Neural progenitor cell (in vitro differentiated cells): ENCODE measurements around the gene TMEM183A. TPM values are rescaled to one million over a fixed set of nuclear protein-coding genes. Genes with fewer than 3 reads are reported as not detected.

Experiments
- DNase-seq: peaks from one replicate; pipeline ENCODE4 v3.0.0-alpha.2; 2016; ENCODE audit warnings: low spot score
- H2AFZ ChIP-seq: fragments of 200-600 bp; sonication (generic); replicated peaks from 2 replicates; pipeline ENCODE4 v1.6.1; 2016; ENCODE audit warnings: antibody characterized with exemption
- H3F3A ChIP-seq: fragments of 200-600 bp; sonication (generic); 2 replicates; pipeline ENCODE4 v1.6.1; 2016; ENCODE audit warnings: antibody characterized with exemption, low read depth
- H3K27ac ChIP-seq: fragments of 200-600 bp; sonication (generic); 2 replicates; pipeline ENCODE4 v1.5.1; 2016; ENCODE audit warnings: mild to moderate bottlenecking
- H3K27me3 ChIP-seq: fragments of 200-600 bp; sonication (generic); 2 replicates; pipeline ENCODE4 v1.6.1; 2016; ENCODE audit warnings: mild to moderate bottlenecking, moderate library complexity
- H3K36me3 ChIP-seq: fragments of 200-600 bp; sonication (generic); 2 replicates; pipeline ENCODE4 v1.5.1; 2016
- H3K4me1 ChIP-seq: fragments of 200-600 bp; sonication (generic); 2 replicates; pipeline ENCODE4 v1.6.1; 2016; ENCODE audit warnings: mixed run types
- H3K4me2 ChIP-seq: fragments of 200-600 bp; sonication (generic); 2 replicates; pipeline ENCODE4 v1.6.1; 2016
- H3K4me3 ChIP-seq: fragments of 200-600 bp; sonication (generic); 2 replicates; pipeline ENCODE4 v1.5.1; 2016
- H3K79me2 ChIP-seq: fragments of 200-600 bp; sonication (generic); 2 replicates; pipeline ENCODE4 v1.6.1; 2016; ENCODE audit warnings: low read depth
- H3K9ac ChIP-seq: fragments of 200-600 bp; sonication (generic); 2 replicates; pipeline ENCODE4 v1.6.1; 2016
- H3K9me3 ChIP-seq: fragments of 200-600 bp; sonication (generic); 2 replicates; pipeline ENCODE4 v1.5.1; 2016; ENCODE audit warnings: low read depth
- H4K20me1 ChIP-seq: fragments of 200-600 bp; sonication (generic); 2 replicates; pipeline ENCODE4 v1.6.1; 2016; ENCODE audit warnings: low read depth
- H3K27ac Mint-ChIP-seq: 3 replicates; pipeline ENCODE4 v1.8.0; 2021; ENCODE audit warnings: mixed read lengths
- H3K27me3 Mint-ChIP-seq: 2 replicates; pipeline ENCODE4 v1.8.0; 2022; ENCODE audit warnings: low read depth, mild to moderate bottlenecking, inconsistent platforms, moderate library complexity, mixed read lengths; ENCODE audit not compliant: insufficient read depth
- H3K36me3 Mint-ChIP-seq: 3 replicates; pipeline ENCODE4 v1.8.0; 2021; ENCODE audit warnings: mixed read lengths
- H3K4me1 Mint-ChIP-seq: 3 replicates; pipeline ENCODE4 v1.8.0; 2021; ENCODE audit warnings: mixed read lengths
- H3K4me3 Mint-ChIP-seq: 3 replicates; pipeline ENCODE4 v1.8.0; 2021; ENCODE audit warnings: mild to moderate bottlenecking, moderate library complexity, mixed read lengths
- H3K9me3 Mint-ChIP-seq: 3 replicates; pipeline ENCODE4 v1.8.0; 2020; ENCODE audit warnings: mixed read lengths
- EZH2 ChIP-seq: fragments of 200-600 bp; sonication (generic); IDR thresholded peaks from 2 replicates; pipeline ENCODE4 v1.6.1; 2017; ENCODE audit warnings: antibody characterized with exemption, mild to moderate bottlenecking, moderate library complexity
- EZH2phosphoT487 ChIP-seq: fragments of 200-600 bp; sonication (generic); IDR thresholded peaks from 2 replicates; pipeline ENCODE4 v1.6.1; 2017; ENCODE audit warnings: antibody characterized with exemption
- total RNA-seq: library from RNA; depleted of rRNA; stranded (reverse); fragments of >200 nt; gene quantifications from 2 replicates; pipeline ENCODE4 v1.2.3, GENCODE V29; 2015; ENCODE audit warnings: low replicate concordance
- TF ChIP-seq, protein P1 (sequence below): fragments of 200-600 bp; sonication (generic); IDR thresholded peaks from 2 replicates; pipeline ENCODE4 v1.5.1; 2017; ENCODE audit warnings: antibody characterized with exemption, mild to moderate bottlenecking

The TMEM183A gene
- total RNA-seq, 1 donor from 2014 or later = 92.4 TPM

DNA sequence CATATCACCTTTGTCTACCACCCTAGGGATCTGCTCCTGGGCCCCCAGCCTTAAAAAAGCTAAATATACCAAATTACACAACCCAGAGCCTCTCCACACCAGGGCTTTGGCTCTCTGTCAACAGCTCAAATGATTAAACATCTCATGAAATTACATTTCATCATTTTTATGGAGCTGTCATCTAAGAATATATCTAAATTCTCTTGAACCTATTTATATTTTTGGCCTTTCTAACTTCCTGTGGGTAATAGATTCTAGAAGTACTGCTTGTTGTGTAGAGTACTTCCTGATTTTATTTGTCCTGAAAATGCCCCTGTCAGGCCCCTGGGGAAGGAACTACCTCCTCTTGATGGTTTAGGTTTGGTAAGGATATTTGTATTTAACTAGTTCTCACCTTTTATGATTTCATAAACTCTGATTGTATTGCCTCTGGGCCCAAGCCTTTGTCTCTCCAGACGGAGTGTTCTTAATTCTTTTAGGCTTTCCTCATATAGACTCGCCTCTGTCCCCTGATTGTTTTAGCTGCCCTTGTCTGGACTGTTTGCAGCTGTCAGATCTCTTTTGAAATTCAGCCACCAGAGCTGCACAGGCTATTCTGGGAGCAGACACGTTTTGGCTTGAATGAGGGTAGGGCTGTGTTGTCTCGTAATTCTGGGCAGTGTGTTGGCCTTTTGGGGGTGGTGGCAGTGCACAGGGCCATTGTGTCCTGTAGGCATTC is 62.0 kb downstream of the TMEM183A start:
- H3K4me3 Mint-ChIP-seq = no peak overlapping the region

DNA sequence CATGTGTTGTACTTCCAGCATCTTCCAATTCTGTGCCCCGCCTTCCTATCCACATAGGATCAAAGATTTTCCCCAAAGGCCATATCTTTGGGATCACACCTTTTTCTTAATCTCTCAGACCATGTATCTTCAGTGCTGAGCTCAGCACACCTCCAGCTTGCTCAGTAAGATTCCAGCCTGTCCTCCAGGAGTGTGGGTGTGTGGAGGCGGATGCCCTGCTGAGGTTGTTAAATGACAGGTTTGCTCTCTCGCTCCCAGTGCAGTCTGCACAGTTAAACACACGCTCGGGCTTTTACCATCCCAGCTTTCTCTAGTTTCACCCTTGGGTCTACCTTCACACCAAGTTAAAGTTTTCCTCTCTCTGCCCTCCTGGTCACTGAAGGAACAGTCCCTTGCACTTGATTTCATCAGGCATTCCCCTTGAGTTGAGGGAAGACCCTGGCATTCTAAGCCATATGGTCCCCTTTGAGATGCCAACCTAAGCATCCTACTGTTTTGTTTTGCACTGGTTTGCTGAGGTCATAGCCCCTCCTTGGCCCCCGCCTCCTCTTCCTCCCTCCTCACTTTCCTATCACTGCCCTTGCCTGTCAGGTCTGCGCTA is 64.9 kb downstream of the TMEM183A start:
- H3K27ac Mint-ChIP-seq = no peak overlapping the region
- no peaks in the 10 kb centered on the region for H3K79me2 ChIP-seq
- H3K9me3 ChIP-seq = no peaks in the 10 kb centered on the region
- H3K36me3 ChIP-seq = no peaks in the 10 kb centered on the region
- H3K4me1 ChIP-seq = no peaks in the 10 kb centered on the region
- H3K4me1 Mint-ChIP-seq = peaks cover 17% of the 10 kb centered on the region
- TF ChIP-seq EZH2phosphoT487 (no peak), EZH2 (no peak)
- TF ChIP-seq, protein P1, sequence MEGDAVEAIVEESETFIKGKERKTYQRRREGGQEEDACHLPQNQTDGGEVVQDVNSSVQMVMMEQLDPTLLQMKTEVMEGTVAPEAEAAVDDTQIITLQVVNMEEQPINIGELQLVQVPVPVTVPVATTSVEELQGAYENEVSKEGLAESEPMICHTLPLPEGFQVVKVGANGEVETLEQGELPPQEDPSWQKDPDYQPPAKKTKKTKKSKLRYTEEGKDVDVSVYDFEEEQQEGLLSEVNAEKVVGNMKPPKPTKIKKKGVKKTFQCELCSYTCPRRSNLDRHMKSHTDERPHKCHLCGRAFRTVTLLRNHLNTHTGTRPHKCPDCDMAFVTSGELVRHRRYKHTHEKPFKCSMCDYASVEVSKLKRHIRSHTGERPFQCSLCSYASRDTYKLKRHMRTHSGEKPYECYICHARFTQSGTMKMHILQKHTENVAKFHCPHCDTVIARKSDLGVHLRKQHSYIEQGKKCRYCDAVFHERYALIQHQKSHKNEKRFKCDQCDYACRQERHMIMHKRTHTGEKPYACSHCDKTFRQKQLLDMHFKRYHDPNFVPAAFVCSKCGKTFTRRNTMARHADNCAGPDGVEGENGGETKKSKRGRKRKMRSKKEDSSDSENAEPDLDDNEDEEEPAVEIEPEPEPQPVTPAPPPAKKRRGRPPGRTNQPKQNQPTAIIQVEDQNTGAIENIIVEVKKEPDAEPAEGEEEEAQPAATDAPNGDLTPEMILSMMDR = no peak
- no peak for DNase-seq
- no peak overlapping the region for H2AFZ ChIP-seq
- H3K9ac ChIP-seq = no peak overlapping the region
- no peaks in the 10 kb centered on the region for H3K9me3 Mint-ChIP-seq
- no peak overlapping the region for H3K27ac ChIP-seq
- no peak overlapping the region for H3K4me2 ChIP-seq
- no peaks in the 10 kb centered on the region for H3F3A ChIP-seq
- peaks cover 2% of the 10 kb centered on the region for H3K27me3 Mint-ChIP-seq
- H4K20me1 ChIP-seq = peaks cover 4% of the 10 kb centered on the region
- peaks cover 9% of the 10 kb centered on the region for H3K36me3 Mint-ChIP-seq
- peaks cover 43% of the 10 kb centered on the region for H3K27me3 ChIP-seq
- H3K4me3 Mint-ChIP-seq = no peak overlapping the region
- no peak overlapping the region for H3K4me3 ChIP-seq

More for the DNA sequence above, 62.0 kb downstream of the TMEM183A start:
- H3K4me3 ChIP-seq = no peak overlapping the region
- H3K36me3 ChIP-seq = no peaks in the 10 kb centered on the region
- H3K36me3 Mint-ChIP-seq = peaks cover 5% of the 10 kb centered on the region
- H3K9me3 ChIP-seq = no peaks in the 10 kb centered on the region
- no peak overlapping the region for H3K27ac ChIP-seq
- H4K20me1 ChIP-seq = no peaks in the 10 kb centered on the region
- no peak overlapping the region for H3K4me2 ChIP-seq
- H3K9ac ChIP-seq = no peak overlapping the region
- no peaks in the 10 kb centered on the region for H3F3A ChIP-seq
- H3K4me1 ChIP-seq = peaks cover 5% of the 10 kb centered on the region
- H3K27me3 Mint-ChIP-seq = peaks cover 2% of the 10 kb centered on the region
- DNase-seq = no peak
- TF ChIP-seq, protein P1 = no peak
- TF ChIP-seq EZH2 (no peak), EZH2phosphoT487 (no peak)
- peaks cover 21% of the 10 kb centered on the region for H3K4me1 Mint-ChIP-seq
- no peaks in the 10 kb centered on the region for H3K9me3 Mint-ChIP-seq
- H3K27me3 ChIP-seq = peaks cover 14% of the 10 kb centered on the region
- no peaks in the 10 kb centered on the region for H3K79me2 ChIP-seq
- H2AFZ ChIP-seq = no peak overlapping the region
- H3K27ac Mint-ChIP-seq = peak overlapping the region; percentile 29

DNA sequence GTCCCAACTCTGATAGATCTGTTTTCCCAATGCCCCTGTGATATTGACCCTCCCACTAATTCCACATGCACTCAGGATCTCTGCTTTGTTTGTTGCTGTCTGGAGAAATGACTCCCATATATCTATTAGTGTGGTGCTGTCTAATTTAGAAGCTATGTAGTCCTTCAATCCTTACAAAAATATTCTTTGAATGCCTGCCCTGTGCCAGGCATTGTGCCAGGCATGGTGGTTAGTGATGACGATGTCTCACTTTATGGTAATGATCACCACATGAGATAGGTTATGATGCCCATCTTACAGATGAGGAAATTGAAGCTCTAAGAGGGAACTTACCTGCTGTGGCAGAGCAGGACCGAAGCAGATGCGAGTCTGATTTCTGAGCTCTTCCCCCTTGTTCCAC is 65.7 kb downstream of the TMEM183A start:
- no peaks in the 10 kb centered on the region for H3K79me2 ChIP-seq
- peaks cover 2% of the 10 kb centered on the region for H3K27me3 Mint-ChIP-seq
- no peaks in the 10 kb centered on the region for H3K9me3 ChIP-seq
- H3K9me3 Mint-ChIP-seq = no peaks in the 10 kb centered on the region
- no peak overlapping the region for H3K4me3 ChIP-seq
- H3K36me3 ChIP-seq = no peaks in the 10 kb centered on the region
- no peak overlapping the region for H3K27ac Mint-ChIP-seq
- H3K4me1 ChIP-seq = no peaks in the 10 kb centered on the region
- no peak for DNase-seq
- H3K4me1 Mint-ChIP-seq = peaks cover 17% of the 10 kb centered on the region
- peaks cover 9% of the 10 kb centered on the region for H3K36me3 Mint-ChIP-seq
- no peak overlapping the region for H2AFZ ChIP-seq
- H3K4me3 Mint-ChIP-seq = no peak overlapping the region
- H3K9ac ChIP-seq = no peak overlapping the region
- TF ChIP-seq EZH2 = no peak
- TF ChIP-seq EZH2phosphoT487 = no peak
- TF ChIP-seq, protein P1 = no peak
- H3K27me3 ChIP-seq = peaks cover 51% of the 10 kb centered on the region
- H3K27ac ChIP-seq = no peak overlapping the region
- H3F3A ChIP-seq = no peaks in the 10 kb centered on the region
- H3K4me2 ChIP-seq = no peak overlapping the region
- H4K20me1 ChIP-seq = peaks cover 4% of the 10 kb centered on the region
